ENCODE data around the gene MCM5.

The MCM5 gene

DNA sequence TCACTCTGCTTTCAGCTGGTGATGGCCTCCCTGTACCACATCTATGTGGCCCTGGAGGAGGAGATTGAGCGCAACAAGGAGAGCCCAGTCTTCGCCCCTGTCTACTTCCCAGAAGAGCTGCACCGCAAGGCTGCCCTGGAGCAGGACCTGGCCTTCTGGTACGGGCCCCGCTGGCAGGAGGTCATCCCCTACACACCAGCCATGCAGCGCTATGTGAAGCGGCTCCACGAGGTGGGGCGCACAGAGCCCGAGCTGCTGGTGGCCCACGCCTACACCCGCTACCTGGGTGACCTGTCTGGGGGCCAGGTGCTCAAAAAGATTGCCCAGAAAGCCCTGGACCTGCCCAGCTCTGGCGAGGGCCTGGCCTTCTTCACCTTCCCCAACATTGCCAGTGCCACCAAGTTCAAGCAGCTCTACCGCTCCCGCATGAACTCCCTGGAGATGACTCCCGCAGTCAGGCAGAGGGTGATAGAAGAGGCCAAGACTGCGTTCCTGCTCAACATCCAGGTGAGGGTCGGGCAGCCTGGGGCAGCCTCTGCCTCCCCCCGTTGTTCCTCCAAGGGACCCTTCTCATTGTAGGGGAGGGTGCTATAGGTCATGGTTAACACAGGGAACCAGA lies 13.2 kb upstream of the MCM5 start:
- no peak for TF ChIP-seq GATA2 (IDR thresholded peaks at IDR 0.05; ENCODE audit: low read depth, low read length)
- TF ChIP-seq GATA3 (IDR thresholded peaks at IDR 0.05; ENCODE audit: low read depth, low read length): no peak

- TF ChIP-seq GATA3 (IDR thresholded peaks at IDR 0.05; ENCODE audit: low read depth, low read length) (no peak), GATA2 (IDR thresholded peaks at IDR 0.05; ENCODE audit: low read depth, low read length) (no peak)
These were observed 9.0 kb upstream of the MCM5 start for GRCh38 chr22:35390933-35391332.

DNA sequence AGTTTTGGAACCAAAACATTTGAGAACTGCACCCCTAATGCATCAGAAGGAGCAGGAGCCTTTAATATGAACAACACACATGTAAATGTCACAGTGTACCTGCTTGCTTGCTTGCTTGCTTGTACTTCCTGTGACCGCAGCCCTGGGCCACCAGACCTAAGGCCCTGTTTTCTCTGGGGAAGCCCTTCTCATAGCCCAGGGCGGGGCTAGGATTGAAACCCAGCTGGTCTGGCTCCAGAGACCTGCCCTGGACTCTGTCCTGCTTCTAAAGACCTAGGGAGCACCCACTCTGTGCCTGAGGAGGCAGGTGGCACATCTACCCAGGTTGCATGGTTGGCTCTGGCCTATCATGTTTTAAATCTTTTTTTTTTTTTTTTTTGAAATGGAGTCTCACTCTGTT lies 7.6 kb upstream of the MCM5 start:
- TF ChIP-seq GATA3 (IDR thresholded peaks at IDR 0.05; ENCODE audit: low read depth, low read length) (no peak), GATA2 (IDR thresholded peaks at IDR 0.05; ENCODE audit: low read depth, low read length) (no peak)

DNA sequence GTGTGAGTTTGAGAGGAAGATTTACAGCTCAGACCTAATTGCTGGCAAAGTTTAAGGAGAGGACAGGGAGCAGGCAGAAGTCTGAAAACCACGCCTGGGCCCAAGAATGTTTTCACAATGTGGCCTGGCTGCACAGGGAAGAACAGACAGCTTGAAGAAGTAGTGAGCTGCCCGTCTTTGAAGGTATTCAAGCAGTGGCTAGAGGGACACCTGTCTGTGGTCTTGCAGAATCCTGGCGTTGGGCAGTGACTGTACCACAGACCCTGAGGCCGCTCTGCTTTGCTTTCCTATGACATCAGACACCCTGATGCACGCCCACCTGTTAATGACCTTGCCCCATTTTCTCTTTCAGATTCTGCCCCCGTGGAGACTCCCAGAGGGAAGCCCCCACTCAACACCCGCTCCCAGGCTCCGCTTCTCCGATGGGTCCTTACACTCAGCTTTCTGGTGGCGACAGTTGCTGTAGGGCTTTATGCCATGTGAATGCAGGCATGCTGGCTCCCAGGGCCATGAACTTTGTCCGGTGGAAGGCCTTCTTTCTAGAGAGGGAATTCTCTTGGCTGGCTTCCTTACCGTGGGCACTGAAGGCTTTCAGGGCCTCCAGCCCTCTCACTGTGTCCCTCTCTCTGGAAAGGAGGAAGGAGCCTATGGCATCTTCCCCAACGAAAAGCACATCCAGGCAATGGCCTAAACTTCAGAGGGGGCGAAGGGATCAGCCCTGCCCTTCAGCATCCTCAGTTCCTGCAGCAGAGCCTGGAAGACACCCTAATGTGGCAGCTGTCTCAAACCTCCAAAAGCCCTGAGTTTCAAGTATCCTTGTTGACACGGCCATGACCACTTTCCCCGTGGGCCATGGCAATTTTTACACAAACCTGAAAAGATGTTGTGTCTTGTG lies 6.6 kb upstream of the MCM5 start:
- TF ChIP-seq GATA3 (IDR thresholded peaks at IDR 0.05; ENCODE audit: low read depth, low read length) (no peak), GATA2 (IDR thresholded peaks at IDR 0.05; ENCODE audit: low read depth, low read length) (no peak)

- TF ChIP-seq GATA3 (IDR thresholded peaks at IDR 0.05; ENCODE audit: low read depth, low read length) (no peak), GATA2 (IDR thresholded peaks at IDR 0.05; ENCODE audit: low read depth, low read length) (no peak)
These were observed 6.0 kb upstream of the MCM5 start for GRCh38 chr22:35394011-35394312.

- TF ChIP-seq GATA2 (IDR thresholded peaks at IDR 0.05; ENCODE audit: low read depth, low read length) (no peak), GATA3 (IDR thresholded peaks at IDR 0.05; ENCODE audit: low read depth, low read length) (no peak)
These were observed 5.0 kb upstream of the MCM5 start for GRCh38 chr22:35394810-35395563.

DNA sequence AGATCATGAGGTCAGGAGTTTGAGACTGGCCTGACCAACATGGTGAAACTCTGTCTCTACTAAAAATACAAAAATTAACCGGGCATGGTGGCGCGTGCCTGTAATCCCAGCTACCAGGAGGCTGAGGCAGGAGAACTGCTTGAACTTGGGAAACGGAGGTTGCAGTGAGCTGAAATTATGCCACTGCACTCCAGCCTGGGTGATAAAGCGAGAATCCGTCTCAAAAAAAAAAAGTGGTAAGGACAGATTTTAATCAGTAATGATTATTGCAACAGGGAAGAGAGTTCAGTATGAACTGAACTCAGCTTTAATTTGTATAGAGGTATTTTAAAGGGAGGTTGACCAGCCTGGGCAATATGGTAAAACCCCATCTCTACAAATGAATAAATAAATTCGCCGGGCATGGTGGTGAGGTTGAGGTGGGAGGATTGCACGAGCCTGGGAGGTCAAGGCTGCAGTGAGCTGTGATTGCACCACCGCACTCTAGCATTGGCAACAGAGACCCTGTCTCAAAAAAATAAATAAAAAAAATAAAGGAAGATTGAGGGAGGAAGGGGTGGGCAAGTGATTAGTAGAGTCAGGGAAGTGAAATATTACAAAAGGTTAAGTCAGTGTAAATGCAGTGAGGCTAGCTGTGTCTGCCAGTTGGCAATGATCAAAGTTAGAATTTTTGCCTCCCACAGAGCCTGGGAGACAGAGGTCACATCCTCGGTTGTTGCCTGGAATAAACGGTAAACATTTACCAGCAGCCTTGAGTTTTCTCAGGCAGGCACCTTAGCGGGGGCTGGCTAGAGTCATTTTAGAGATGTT lies 2.6 kb upstream of the MCM5 start:
- TF ChIP-seq GATA3 (IDR thresholded peaks at IDR 0.05; ENCODE audit: low read depth, low read length) (no peak), GATA2 (IDR thresholded peaks at IDR 0.05; ENCODE audit: low read depth, low read length) (no peak)

DNA sequence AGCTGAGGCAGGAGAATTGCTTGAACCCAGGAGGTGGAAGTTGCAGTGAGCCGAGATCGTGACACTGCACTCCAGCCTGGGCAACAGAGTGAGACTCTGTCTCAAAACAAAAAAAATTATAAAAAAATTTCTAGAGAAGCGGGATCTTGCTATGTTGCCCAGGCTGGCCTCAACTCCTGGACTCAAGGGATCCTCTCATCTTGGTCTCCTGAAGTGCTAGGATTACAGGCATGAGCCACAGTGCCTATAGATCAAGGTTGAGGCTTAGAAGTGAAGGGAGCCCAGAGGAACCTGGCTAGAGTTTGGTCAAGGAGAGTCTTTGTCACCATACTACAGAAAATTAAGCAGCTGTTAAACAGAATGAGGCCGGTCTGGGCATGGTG lies 1.4 kb upstream of the MCM5 start:
- TF ChIP-seq GATA2 (IDR thresholded peaks at IDR 0.05; ENCODE audit: low read depth, low read length) (no peak), GATA3 (IDR thresholded peaks at IDR 0.05; ENCODE audit: low read depth, low read length) (no peak)

DNA sequence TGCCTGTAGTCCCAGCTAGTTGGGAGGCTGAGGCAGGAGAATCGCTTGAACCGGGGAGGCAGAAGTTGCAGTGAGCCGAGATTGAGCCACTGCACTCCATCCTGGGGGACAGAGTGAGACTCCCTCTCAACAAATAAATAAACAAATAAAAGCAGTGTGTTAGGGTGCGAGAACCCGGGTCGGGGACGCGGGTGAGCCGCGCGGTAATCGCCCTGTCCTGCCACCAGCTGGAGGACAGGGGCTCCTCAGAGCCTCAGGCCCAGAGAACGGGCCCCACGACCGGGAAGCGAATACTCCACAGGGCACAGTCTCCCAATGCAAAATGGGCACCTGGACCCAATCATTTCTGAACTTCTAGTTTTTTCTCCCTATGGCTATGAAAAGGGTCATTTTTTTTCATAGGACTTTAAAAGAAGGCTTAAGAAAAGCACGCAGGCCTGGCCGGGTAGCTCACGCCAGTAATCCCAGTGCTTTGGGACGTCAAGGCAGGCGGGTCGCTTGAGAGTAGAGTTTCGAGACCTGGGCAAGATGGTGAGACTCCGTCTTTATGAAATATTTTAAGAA lies 744 bp upstream of the MCM5 start:
- TF ChIP-seq GATA3 (IDR thresholded peaks at IDR 0.05; ENCODE audit: low read depth, low read length) (no peak), GATA2 (IDR thresholded peaks at IDR 0.05; ENCODE audit: low read depth, low read length) (no peak)

- no peak for TF ChIP-seq GATA2 (IDR thresholded peaks at IDR 0.05; ENCODE audit: low read depth, low read length)
- no peak for TF ChIP-seq GATA3 (IDR thresholded peaks at IDR 0.05; ENCODE audit: low read depth, low read length)
These were observed 506 bp downstream of the MCM5 start for GRCh38 chr22:35400501-35400790.

GRCh38 chr22:35401863-35402262 lies 1.9 kb downstream of the MCM5 start:
- no peak for TF ChIP-seq GATA2 (IDR thresholded peaks at IDR 0.05; ENCODE audit: low read depth, low read length)
- TF ChIP-seq GATA3 (IDR thresholded peaks at IDR 0.05; ENCODE audit: low read depth, low read length): no peak

- TF ChIP-seq GATA3 (IDR thresholded peaks at IDR 0.05; ENCODE audit: low read depth, low read length) (no peak), GATA2 (IDR thresholded peaks at IDR 0.05; ENCODE audit: low read depth, low read length) (no peak)
These were observed 3.4 kb downstream of the MCM5 start for GRCh38 chr22:35403356-35403755.

GRCh38 chr22:35404176-35404575 lies 4.2 kb downstream of the MCM5 start:
- TF ChIP-seq GATA3 (IDR thresholded peaks at IDR 0.05; ENCODE audit: low read depth, low read length): no peak

- no peak for TF ChIP-seq GATA3 (IDR thresholded peaks at IDR 0.05; ENCODE audit: low read depth, low read length)
- no peak for TF ChIP-seq GATA2 (IDR thresholded peaks at IDR 0.05; ENCODE audit: low read depth, low read length)
These were observed 6.5 kb downstream of the MCM5 start for GRCh38 chr22:35406443-35406842.

Measured in SH-SY5Y (cell line).